PC-3 (cell line): ENCODE data around the gene CDH13. TPM values are rescaled to one million over a fixed set of nuclear protein-coding genes. Genes with fewer than 3 reads are reported as not detected.

Experiments used
- ATAC-seq: fragments of 200-7000 bp; cut with Tn5 transposase; 2 replicates; pipeline ENCODE4 v1.9.1; 2020; ENCODE audit warnings: mild to moderate bottlenecking, moderate library complexity
- BruUV-seq: library from RNA; stranded (reverse); fragments of 400-500 nt; replicated peaks from 2 replicates; lab custom pipeline; 2021; lab: Mats Ljungman, UMichigan
- CTCF ChIA-PET: fragments of 300-600 bp; sonication (Branson Sonifier 250); formaldehyde crosslinking; loops from one replicate; lab custom pipeline; 2022; ENCODE audit warnings: antibody characterized with exemption; lab: Charles Lee
- POLR2A ChIA-PET: fragments of 300-600 bp; sonication (Branson Sonifier 250); formaldehyde crosslinking; loops from one replicate; lab custom pipeline; 2022; ENCODE audit warnings: antibody characterized with exemption; ENCODE audit not compliant: unreplicated experiment; lab: Charles Lee
- DNase-seq: peaks from one replicate; pipeline ENCODE4 v3.0.0-alpha.2; 2015
- H2AFZ ChIP-seq: fragments of 300-600 bp; sonication (generic); 2 replicates; pipeline ENCODE4 v1.6.0; 2016; ENCODE audit warnings: antibody characterized with exemption, low read length
- H3F3A ChIP-seq: fragments of 300-600 bp; sonication (generic); one replicate; pipeline ENCODE4 v1.6.0; 2017; ENCODE audit warnings: antibody characterized with exemption, low read length, control low read depth, mild to moderate bottlenecking; ENCODE audit not compliant: unreplicated experiment
- H3K27ac ChIP-seq: fragments of 300-600 bp; sonication (generic); 2 replicates; pipeline ENCODE4 v1.5.1; 2016; ENCODE audit warnings: mild to moderate bottlenecking, low read length
- H3K27me3 ChIP-seq: fragments of 300-600 bp; sonication (generic); 2 replicates; pipeline ENCODE4 v1.6.1; 2016; ENCODE audit warnings: low read length, mixed read lengths
- H3K36me3 ChIP-seq: fragments of 300-600 bp; sonication (generic); 2 replicates; pipeline ENCODE4 v1.6.1; 2016; ENCODE audit warnings: low read depth, mixed run types, low read length, mixed read lengths
- H3K4me1 ChIP-seq: fragments of 300-600 bp; sonication (generic); 2 replicates; pipeline ENCODE4 v1.5.1; 2016; ENCODE audit warnings: low read length; ENCODE audit not compliant: insufficient read depth
- H3K4me2 ChIP-seq: fragments of 300-600 bp; sonication (generic); 2 replicates; pipeline ENCODE4 v1.6.0; 2016; ENCODE audit warnings: low read length
- H3K4me3 ChIP-seq: fragments of 300-600 bp; sonication (generic); 2 replicates; pipeline ENCODE4 v1.5.1; 2016; ENCODE audit warnings: mild to moderate bottlenecking, low read length, mixed read lengths
- H3K79me2 ChIP-seq: fragments of 300-600 bp; sonication (generic); 2 replicates; pipeline ENCODE4 v1.6.1; 2017; ENCODE audit warnings: low read length, mixed read lengths
- H3K9ac ChIP-seq: fragments of 300-600 bp; sonication (generic); 2 replicates; pipeline ENCODE4 v1.6.0; 2016; ENCODE audit warnings: mild to moderate bottlenecking, low read length
- H3K9me2 ChIP-seq: fragments of 300-600 bp; sonication (generic); replicated peaks from 2 replicates; pipeline ENCODE4 v1.6.1; 2016; ENCODE audit warnings: mixed run types, low read length, mixed read lengths
- H3K9me3 ChIP-seq: fragments of 300-600 bp; sonication (generic); 2 replicates; pipeline ENCODE4 v1.6.1; 2016; ENCODE audit warnings: low read length, mixed read lengths
- H4K20me1 ChIP-seq: fragments of 300-600 bp; sonication (generic); 2 replicates; pipeline ENCODE4 v1.6.1; 2016; ENCODE audit warnings: low read length, mixed read lengths
- EZH2 ChIP-seq: fragments of 300-600 bp; sonication (generic); IDR thresholded peaks from one replicate; pipeline ENCODE4 v1.6.1; 2017; ENCODE audit warnings: antibody characterized with exemption, mild to moderate bottlenecking, low read length; ENCODE audit not compliant: unreplicated experiment
- EZH2phosphoT487 ChIP-seq: fragments of 300-600 bp; sonication (generic); IDR thresholded peaks from 2 replicates; pipeline ENCODE4 v1.6.1; 2018; ENCODE audit warnings: mild to moderate bottlenecking, antibody characterized with exemption, low read length, borderline replicate concordance
- intact Hi-C: fragments of 100-400 bp; cut with micrococcal nuclease; formaldehyde crosslinking; loops from 2 replicates; pipeline ENCODE4 v1.9.0; 2023
- total RNA-seq: library from RNA; depleted of rRNA; stranded (reverse); fragments of >200 nt; gene quantifications from 2 replicates; pipeline ENCODE4 v1.2.3, GENCODE V29; 2014
- TF ChIP-seq, protein P1 (sequence below): fragments of 300-600 bp; sonication (generic); conservative IDR thresholded peaks from 2 replicates; pipeline ENCODE4 v1.5.1; 2017; ENCODE audit warnings: antibody characterized with exemption, low read depth, mild to moderate bottlenecking, low read length

Gene CDH13
- total RNA-seq, 1 experiment from 2014 or later, result 0.36 TPM

DNA sequence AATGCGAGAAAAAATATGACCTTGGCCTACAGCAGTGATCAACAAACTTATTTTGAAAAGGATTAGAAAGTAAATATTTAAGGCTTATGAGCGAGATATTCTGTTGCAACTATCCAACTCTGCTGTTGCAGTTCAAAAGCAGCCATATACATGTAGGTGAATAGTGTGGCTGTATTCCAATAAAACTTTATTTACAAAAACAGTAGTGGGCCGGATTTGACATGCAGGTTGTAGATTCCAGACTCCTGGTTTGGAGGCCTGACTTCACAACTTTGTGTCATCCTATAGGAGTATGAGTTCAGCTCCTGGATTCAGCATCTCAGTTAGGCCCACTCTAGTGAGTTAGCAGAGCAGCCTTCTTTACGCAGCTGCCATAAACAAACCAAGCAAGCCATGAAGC is 386.3 kb downstream of the CDH13 start:
- H3F3A ChIP-seq, result no peaks in the 10 kb centered on the region
- no peak overlapping the region for H3K4me3 ChIP-seq
- no peaks in the 10 kb centered on the region for H4K20me1 ChIP-seq
- no peaks in the 10 kb centered on the region for H3K79me2 ChIP-seq
- no peak for ATAC-seq
- POLR2A ChIA-PET, result no interaction called here
- no peak overlapping the region for H2AFZ ChIP-seq
- intact Hi-C loops, result no loop called here
- TF ChIP-seq, protein P1, sequence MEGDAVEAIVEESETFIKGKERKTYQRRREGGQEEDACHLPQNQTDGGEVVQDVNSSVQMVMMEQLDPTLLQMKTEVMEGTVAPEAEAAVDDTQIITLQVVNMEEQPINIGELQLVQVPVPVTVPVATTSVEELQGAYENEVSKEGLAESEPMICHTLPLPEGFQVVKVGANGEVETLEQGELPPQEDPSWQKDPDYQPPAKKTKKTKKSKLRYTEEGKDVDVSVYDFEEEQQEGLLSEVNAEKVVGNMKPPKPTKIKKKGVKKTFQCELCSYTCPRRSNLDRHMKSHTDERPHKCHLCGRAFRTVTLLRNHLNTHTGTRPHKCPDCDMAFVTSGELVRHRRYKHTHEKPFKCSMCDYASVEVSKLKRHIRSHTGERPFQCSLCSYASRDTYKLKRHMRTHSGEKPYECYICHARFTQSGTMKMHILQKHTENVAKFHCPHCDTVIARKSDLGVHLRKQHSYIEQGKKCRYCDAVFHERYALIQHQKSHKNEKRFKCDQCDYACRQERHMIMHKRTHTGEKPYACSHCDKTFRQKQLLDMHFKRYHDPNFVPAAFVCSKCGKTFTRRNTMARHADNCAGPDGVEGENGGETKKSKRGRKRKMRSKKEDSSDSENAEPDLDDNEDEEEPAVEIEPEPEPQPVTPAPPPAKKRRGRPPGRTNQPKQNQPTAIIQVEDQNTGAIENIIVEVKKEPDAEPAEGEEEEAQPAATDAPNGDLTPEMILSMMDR, result no peak
- no peak for TF ChIP-seq EZH2
- TF ChIP-seq EZH2phosphoT487, result no peak
- no peaks in the 10 kb centered on the region for H3K4me1 ChIP-seq
- no peaks in the 10 kb centered on the region for H3K27me3 ChIP-seq
- DNase-seq, result no peak
- no peaks in the 10 kb centered on the region for H3K9me3 ChIP-seq
- no peak overlapping the region for H3K27ac ChIP-seq
- H3K4me2 ChIP-seq, result no peak overlapping the region
- H3K9ac ChIP-seq, result no peak overlapping the region
- no TSS peak for BruUV-seq
- CTCF ChIA-PET, result no interaction called here
- no peaks in the 10 kb centered on the region for H3K36me3 ChIP-seq
- no peaks in the 10 kb centered on the region for H3K9me2 ChIP-seq

DNA sequence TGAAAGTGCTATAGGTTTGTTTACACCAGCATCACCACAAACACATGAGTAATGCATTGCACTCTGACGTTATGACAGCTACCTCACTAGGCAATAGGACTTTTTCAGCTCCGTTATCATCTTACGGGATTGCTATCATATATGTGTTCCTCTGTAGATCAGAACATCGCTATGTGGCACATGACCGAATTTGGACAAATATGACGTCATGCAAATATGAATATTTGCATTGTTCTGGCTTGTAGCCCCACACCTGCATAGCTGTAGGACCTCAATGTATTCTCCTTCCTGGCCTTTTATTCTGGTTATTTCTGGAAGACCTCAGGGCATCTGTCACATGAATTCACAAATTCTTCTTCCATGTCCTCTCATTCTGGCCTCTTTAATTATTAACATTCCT is 393.2 kb downstream of the CDH13 start:
- Histone ChIP-seq H3K9ac (no peak overlapping the region), H3K79me2 (no peaks in the 10 kb centered on the region), H3K27me3 (no peaks in the 10 kb centered on the region), H3K9me2 (no peaks in the 10 kb centered on the region), H3K27ac (no peak overlapping the region), H3K4me3 (no peak overlapping the region), H3F3A (no peaks in the 10 kb centered on the region), H3K4me1 (no peaks in the 10 kb centered on the region), H4K20me1 (no peaks in the 10 kb centered on the region), H3K4me2 (no peak overlapping the region), H3K9me3 (no peaks in the 10 kb centered on the region), H3K36me3 (no peaks in the 10 kb centered on the region), H2AFZ (no peak overlapping the region)
- intact Hi-C loops, result no loop called here
- POLR2A ChIA-PET, result no interaction called here
- DNase-seq (no peak), ATAC-seq (no peak)
- no TSS peak for BruUV-seq
- CTCF ChIA-PET, result no interaction called here
- no peak for TF ChIP-seq EZH2
- TF ChIP-seq, protein P1, result no peak
- no peak for TF ChIP-seq EZH2phosphoT487

DNA sequence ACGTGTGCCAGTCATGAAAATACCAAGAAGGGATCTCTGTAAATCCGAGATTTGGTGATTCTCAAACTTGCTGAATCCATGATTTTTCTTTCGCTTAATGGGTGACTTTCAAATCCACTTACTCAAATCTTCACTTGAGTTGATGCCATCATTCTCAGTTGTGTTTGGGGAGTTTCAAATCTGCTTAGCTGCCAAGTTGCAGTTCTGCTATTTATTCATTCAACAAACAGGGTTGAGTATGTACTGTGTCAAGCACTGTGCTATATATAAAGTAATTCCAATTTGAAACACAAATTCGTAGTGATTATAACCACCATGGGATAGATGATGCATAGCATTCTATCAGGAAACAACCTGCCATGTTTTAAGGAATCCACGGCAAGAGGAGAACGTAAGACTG is 394.3 kb downstream of the CDH13 start:
- H3K27ac ChIP-seq, result no peak overlapping the region
- no peak for TF ChIP-seq EZH2phosphoT487
- TF ChIP-seq, protein P1, result no peak
- TF ChIP-seq EZH2, result no peak
- H3K4me2 ChIP-seq, result no peak overlapping the region
- H3K79me2 ChIP-seq, result no peaks in the 10 kb centered on the region
- H4K20me1 ChIP-seq, result no peaks in the 10 kb centered on the region
- no peak overlapping the region for H2AFZ ChIP-seq
- intact Hi-C loops, result no loop called here
- H3K9me3 ChIP-seq, result no peaks in the 10 kb centered on the region
- no peaks in the 10 kb centered on the region for H3K36me3 ChIP-seq
- POLR2A ChIA-PET, result no interaction called here
- no peaks in the 10 kb centered on the region for H3K9me2 ChIP-seq
- BruUV-seq, result no TSS peak
- CTCF ChIA-PET, result no interaction called here
- DNase-seq (no peak), ATAC-seq (no peak)
- H3F3A ChIP-seq, result no peaks in the 10 kb centered on the region
- no peaks in the 10 kb centered on the region for H3K27me3 ChIP-seq
- H3K4me3 ChIP-seq, result no peak overlapping the region
- no peak overlapping the region for H3K9ac ChIP-seq
- no peaks in the 10 kb centered on the region for H3K4me1 ChIP-seq
